SK-N-SH (cell line): ENCODE results near the gene CELF4. TPM values are rescaled to one million over a fixed set of nuclear protein-coding genes. Genes with fewer than 3 reads are reported as not detected.
A peak's percentile ranks its signal among the peaks of the same experiment; 100 is the strongest.

ENCODE experiments used
- CTCF ChIA-PET: fragments of 300-600, 350-600 bp; formaldehyde crosslinking; extraction: SDS; loops from one replicate; lab custom pipeline; 2021; lab: Yijun Ruan, JAX
- POLR2A ChIA-PET: fragments of 350-600 bp; sonication (Branson Sonifier 250); formaldehyde crosslinking; extraction: SDS; loops from one replicate; lab custom pipeline; 2020; ENCODE audit warnings: antibody characterized with exemption, inconsistent platforms; lab: Yijun Ruan, JAX
- DNase-seq: peaks from one replicate; pipeline ENCODE4 v3.0.0; 2012
- H2AFZ ChIP-seq: fragments of 200-600 bp; sonication (generic); 2 replicates; pipeline ENCODE4 v1.8.1; 2016; ENCODE audit warnings: antibody characterized with exemption, mild to moderate bottlenecking, low read depth
- H3F3A ChIP-seq: fragments of 200-600 bp; sonication (generic); replicated peaks from 2 replicates; pipeline ENCODE3; 2016; ENCODE audit warnings: antibody characterized with exemption, mild to moderate bottlenecking; ENCODE audit not compliant: insufficient read depth
- H3K27ac ChIP-seq, 2 experiments: fragments of 200-500 bp in 1 of 2; fragments of 200-600 bp in 1 of 2; sonication (Bioruptor generic) in 1 of 2; sonication (generic), shearing (Covaris generic) in 1 of 2; 2 replicates each; pipeline versions ENCODE4 v1.5.1 to v1.6.1; 2014 to 2016; ENCODE audit warnings: low read depth in 2 of 2, inconsistent platforms in 1 of 2, low read length in 1 of 2, mild to moderate bottlenecking in 1 of 2, mixed read lengths in 1 of 2
- H3K27me3 ChIP-seq: fragments of 200-600 bp; sonication (generic), shearing (Covaris generic); 2 replicates; pipeline ENCODE4 v1.6.1; 2016; ENCODE audit warnings: mixed run types; ENCODE audit not compliant: insufficient read depth
- H3K36me3 ChIP-seq, 2 experiments: fragments of 200-500 bp in 1 of 2; fragments of 200-600 bp in 1 of 2; sonication (Bioruptor generic) in 1 of 2; sonication (generic) in 1 of 2; replicated peaks in 1 of 2; 2 replicates each; pipeline versions ENCODE3 to v1.5.1; 2014 to 2016; ENCODE audit warnings: low read length in 1 of 2, mild to moderate bottlenecking in 1 of 2; ENCODE audit not compliant: insufficient read depth in 2 of 2, control insufficient read depth in 1 of 2
- H3K4me1 ChIP-seq, 2 experiments: fragments of 200-500 bp in 1 of 2; fragments of 200-600 bp in 1 of 2; sonication (Bioruptor generic) in 1 of 2; sonication (generic), shearing (Covaris generic) in 1 of 2; 2 replicates each; pipeline versions ENCODE4 v1.5.1 to v1.6.1; 2014 to 2016; ENCODE audit warnings: low read depth in 1 of 2, low read length in 1 of 2, mixed run types in 1 of 2; ENCODE audit not compliant: insufficient read depth in 2 of 2, control insufficient read depth in 1 of 2
- H3K4me2 ChIP-seq: fragments of 200-600 bp; sonication (generic), shearing (Covaris generic); 2 replicates; pipeline ENCODE4 v1.6.1; 2017; ENCODE audit warnings: mixed run types
- H3K4me3 ChIP-seq, 2 experiments: fragments of 200-500 bp in 1 of 2; fragments of 200-600 bp in 1 of 2; sonication (Bioruptor generic) in 1 of 2; sonication (generic), shearing (Covaris generic) in 1 of 2; 2 replicates each; pipeline versions ENCODE4 v1.5.1 to v1.8.1; 2014 to 2016; ENCODE audit warnings: low read depth in 2 of 2, inconsistent platforms in 1 of 2, low read length in 1 of 2, mild to moderate bottlenecking in 1 of 2, mixed read lengths in 1 of 2, moderate library complexity in 1 of 2
- H3K79me2 ChIP-seq: fragments of 200-600 bp; sonication (generic); 2 replicates; pipeline ENCODE4 v1.8.1; 2017; ENCODE audit warnings: mild to moderate bottlenecking; ENCODE audit not compliant: insufficient read depth
- H3K9ac ChIP-seq: fragments of 200-600 bp; sonication (generic); 2 replicates; pipeline ENCODE4 v1.6.1; 2017; ENCODE audit warnings: mixed run types
- H3K9me2 ChIP-seq: fragments of 200-600 bp; sonication (generic); 2 replicates; pipeline ENCODE4 v1.6.1; 2017; ENCODE audit warnings: mixed run types
- H3K9me3 ChIP-seq: fragments of 200-600 bp; sonication (generic); 2 replicates; pipeline ENCODE4 v1.6.1; 2017; ENCODE audit warnings: mixed run types, mild to moderate bottlenecking, moderate library complexity
- H4K20me1 ChIP-seq: fragments of 200-600 bp; sonication (generic); 2 replicates; pipeline ENCODE4 v1.6.1; 2017; ENCODE audit warnings: mild to moderate bottlenecking, mixed run types; ENCODE audit not compliant: insufficient read depth
- GABPA ChIP-seq: IDR thresholded peaks from 2 replicates; pipeline ENCODE4 v1.4.0; 2012; ENCODE audit warnings: low read depth, mild to moderate bottlenecking
- NFIC ChIP-seq: IDR thresholded peaks from 2 replicates; pipeline ENCODE4 v1.4.0; 2012; ENCODE audit warnings: borderline replicate concordance
- REST ChIP-seq: IDR thresholded peaks from 2 replicates; pipeline ENCODE4 v1.6.1; 2012; ENCODE audit warnings: mild to moderate bottlenecking, low read depth, low read length, moderate library complexity
- RFX5 ChIP-seq: IDR thresholded peaks from 2 replicates; pipeline ENCODE4 v1.6.1; 2012; ENCODE audit warnings: mild to moderate bottlenecking, improper control_type of control experiment, low read length
- SIN3A ChIP-seq: IDR thresholded peaks from 2 replicates; pipeline ENCODE4 v1.6.1; 2012; ENCODE audit warnings: low read depth, mild to moderate bottlenecking, low read length, moderate library complexity, borderline replicate concordance
- SMC3 ChIP-seq: IDR thresholded peaks from 2 replicates; pipeline ENCODE4 v1.6.1; 2012; ENCODE audit warnings: low read depth, low read length, improper control_type of control experiment
- WGBS: methylation state at CpG from one replicate; pipeline ENCODE4 v1.1.6; 2017; ENCODE audit warnings: low lambda C conversion rate; 5-methylcytosine and 5-hydroxymethylcytosine counted together
- polyA plus RNA-seq, 3 experiments: library from polyadenylated mRNA; depleted of rRNA; stranded (reverse); fragments of >200 nt; gene quantifications; 2 replicates each; pipeline ENCODE4 v1.2.3, GENCODE V29; 2012

The CELF4 gene
- polyA plus RNA-seq, 1 of the 3 experiments (the other 2 are of a cell fraction): 0.26 TPM

DNA sequence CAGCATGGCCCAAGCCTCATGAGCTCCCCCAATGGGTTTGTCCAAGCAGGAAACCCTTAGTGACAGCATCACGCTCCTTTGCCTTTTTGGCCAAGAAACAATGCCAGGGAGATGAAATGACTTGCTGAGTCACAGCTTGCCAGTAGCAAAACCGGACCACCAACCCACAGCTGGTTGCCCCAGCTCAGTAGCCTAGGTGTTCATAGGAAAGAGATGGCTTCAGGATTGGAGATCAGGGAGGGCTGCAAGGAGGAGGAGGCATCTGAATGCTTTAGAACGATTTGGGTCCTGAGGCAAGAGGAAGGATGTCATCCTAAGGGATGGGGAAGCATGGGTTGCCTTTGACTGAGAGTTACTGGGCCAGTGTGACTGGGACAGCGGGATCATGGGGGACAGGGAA lies 116.7 kb downstream of the CELF4 start:
- Histone ChIP-seq H3K36me3 (no peaks in the 10 kb centered on the region), H3K4me2 (no peak overlapping the region), H3K79me2 (no peaks in the 10 kb centered on the region), H3K27ac (peak overlapping the region in 1 of 2 experiments; percentile 85; a peak in 1 of 4 replicates), H2AFZ (no peak overlapping the region), H3F3A (no peaks in the 10 kb centered on the region), H3K4me1 (peaks cover 0 to 86% of the 10 kb centered on the region in 2 experiments; a peak in 2 of 4 replicates), H3K27me3 (no peaks in the 10 kb centered on the region), H3K9me2 (no peaks in the 10 kb centered on the region), H3K4me3 (no peak overlapping the region), H4K20me1 (no peaks in the 10 kb centered on the region), H3K9ac (no peak overlapping the region), H3K9me3 (no peaks in the 10 kb centered on the region)
- no peak for DNase-seq
- ChIA-PET CTCF (interaction anchor here (0.8 to 17.3 kb wide), 4 partner anchors 9 to 106 kb away, joined by 3 to 298 read pairs (median 6); no protein-coding TSS in a partner anchor), POLR2A (no interaction called here)
- TF ChIP-seq SIN3A: no peak
- no peak for TF ChIP-seq SMC3
- no peak for TF ChIP-seq NFIC
- TF ChIP-seq REST: no peak
- no peak for TF ChIP-seq RFX5
- WGBS: 42% methylated on average over 4 of the region's 4 CpGs

DNA sequence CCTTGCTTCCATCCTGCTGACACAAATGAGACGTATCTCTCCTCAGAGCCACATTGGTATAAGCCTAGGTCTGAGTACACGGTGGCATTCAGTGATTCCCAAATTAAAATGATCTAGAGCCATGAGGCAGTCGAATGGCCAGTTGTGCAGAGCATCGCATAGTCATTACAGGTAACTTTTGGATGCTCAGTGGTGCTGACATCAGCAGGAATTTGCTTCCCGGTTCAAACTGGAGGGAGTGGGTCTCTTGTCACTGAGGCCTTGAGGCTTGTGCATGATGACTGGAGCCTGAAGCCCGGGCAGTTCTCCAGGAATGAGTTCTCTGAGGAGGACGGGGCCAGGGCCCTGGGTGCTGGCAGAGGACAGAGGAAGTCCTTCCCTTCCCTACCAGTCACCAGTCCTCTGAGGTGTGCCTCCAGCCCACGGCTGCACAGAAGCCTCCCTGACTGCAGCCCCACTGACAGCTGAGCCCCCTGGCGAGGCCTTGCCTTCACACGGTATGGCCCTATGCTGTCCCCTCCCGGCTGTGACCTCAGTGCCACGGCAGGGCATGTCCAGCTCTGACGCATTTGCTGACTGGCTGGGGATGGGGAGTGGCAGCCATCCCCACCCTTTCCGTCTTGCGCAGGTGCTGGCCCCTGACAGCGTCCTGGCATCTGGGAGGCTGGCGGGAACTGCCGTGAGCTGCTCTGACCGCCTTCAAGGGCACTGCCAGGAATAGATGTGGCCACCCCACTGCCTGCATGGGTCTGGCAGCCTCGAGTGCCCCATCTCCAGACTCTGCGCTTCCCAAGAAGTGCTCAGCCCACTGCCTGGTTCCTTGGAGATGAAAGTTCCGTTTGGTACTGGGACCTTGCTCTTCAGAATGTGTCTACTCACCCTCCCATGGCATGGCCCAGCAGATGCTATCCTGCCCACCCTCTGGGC lies 117.4 kb downstream of the CELF4 start:
- ChIA-PET CTCF (interaction anchor here (1.2 to 17.3 kb wide), 3 partner anchors 9 to 105 kb away, joined by 4 to 298 read pairs (median 8); no protein-coding TSS in a partner anchor), POLR2A (no interaction called here)
- no peaks in the 10 kb centered on the region for H4K20me1 ChIP-seq
- no peak overlapping the region for H3K4me2 ChIP-seq
- H3F3A ChIP-seq: no peaks in the 10 kb centered on the region
- no peaks in the 10 kb centered on the region for H3K9me2 ChIP-seq
- H3K4me1 ChIP-seq: peaks cover 0 to 80% of the 10 kb centered on the region in 2 experiments; a peak in 2 of 4 replicates
- no peaks in the 10 kb centered on the region for H3K79me2 ChIP-seq
- no peaks in the 10 kb centered on the region for H3K27me3 ChIP-seq
- no peak for TF ChIP-seq GABPA
- no peak for DNase-seq
- H3K27ac ChIP-seq: no peak overlapping the region; a peak in 1 of 4 replicates
- WGBS: 61% methylated on average over 9 of the region's 22 CpGs
- no peak overlapping the region for H2AFZ ChIP-seq
- H3K9ac ChIP-seq: no peak overlapping the region
- no peak overlapping the region for H3K4me3 ChIP-seq
- no peaks in the 10 kb centered on the region for H3K36me3 ChIP-seq
- H3K9me3 ChIP-seq: no peaks in the 10 kb centered on the region
